SK-N-SH treated with all-trans-retinoic acid at 6 μM for 48 hours (cell line): ENCODE data around the gene GSC2.

Experiments used
- ATAC-seq: fragments of 200-7000 bp; cut with Tn5 transposase; 3 replicates; pipeline ENCODE4 v1.9.1; 2020; ENCODE audit warnings: mild to moderate bottlenecking, moderate library complexity
- ARNTL ChIP-seq: fragments of 450-650 bp; formaldehyde crosslinking; IDR thresholded peaks from 2 replicates; pipeline ENCODE4 v1.5.0; 2020; ENCODE audit warnings: low read depth, mild to moderate bottlenecking, moderate library complexity, borderline replicate concordance
- CREB5 ChIP-seq: fragments of 250-450 bp; sonication (Bioruptor Pico); IDR thresholded peaks from 2 replicates; pipeline ENCODE4 v1.5.1; 2020; ENCODE audit warnings: low read depth, mild to moderate bottlenecking, moderate library complexity
- CSDC2 ChIP-seq: fragments of 250-450 bp; sonication (Bioruptor Pico); IDR thresholded peaks from 2 replicates; pipeline ENCODE4 v1.5.0; 2020; ENCODE audit warnings: mild to moderate bottlenecking, moderate library complexity
- ESRRG ChIP-seq: fragments of 250-450 bp; sonication (Bioruptor Pico); IDR thresholded peaks from 2 replicates; pipeline ENCODE4 v1.6.1; 2021; ENCODE audit warnings: mild to moderate bottlenecking
- GLIS3 ChIP-seq: fragments of 250-450 bp; sonication (Bioruptor Pico); IDR thresholded peaks from 2 replicates; pipeline ENCODE4 v1.5.0; 2020; ENCODE audit warnings: mild to moderate bottlenecking, moderate library complexity
- ISL1 ChIP-seq: fragments of 250-450 bp; sonication (Bioruptor Pico); IDR thresholded peaks from 2 replicates; pipeline ENCODE4 v2.1.2; 2022; ENCODE audit warnings: mild to moderate bottlenecking, moderate library complexity
- OSR1 ChIP-seq: fragments of 250-450 bp; sonication (Bioruptor Pico); IDR thresholded peaks from 2 replicates; pipeline ENCODE4 v1.8.0; 2022; ENCODE audit warnings: moderate library complexity, mild to moderate bottlenecking, inconsistent platforms
- PATZ1 ChIP-seq: fragments of 250-450 bp; sonication (Bioruptor Pico); IDR thresholded peaks from 2 replicates; pipeline ENCODE4 v1.8.0; 2020; ENCODE audit warnings: mild to moderate bottlenecking, moderate library complexity, borderline replicate concordance
- PPARA ChIP-seq: fragments of 250-450 bp; sonication (Bioruptor Pico); IDR thresholded peaks from 2 replicates; pipeline ENCODE4 v1.5.0; 2020; ENCODE audit warnings: mild to moderate bottlenecking, borderline replicate concordance
- RARB ChIP-seq: fragments of 250-450 bp; sonication (Bioruptor Pico); IDR thresholded peaks from 2 replicates; pipeline ENCODE4 v1.8.0; 2021; ENCODE audit warnings: mild to moderate bottlenecking, moderate library complexity
- SNAI2 ChIP-seq: fragments of 250-450 bp; sonication (Bioruptor Pico); IDR thresholded peaks from 2 replicates; pipeline ENCODE4 v1.5.0; 2020; ENCODE audit warnings: mild to moderate bottlenecking, moderate library complexity
- TCF4 ChIP-seq: fragments of 250-450 bp; sonication (Bioruptor Pico); IDR thresholded peaks from 2 replicates; pipeline ENCODE4 v1.8.0; 2021; ENCODE audit warnings: mild to moderate bottlenecking, moderate library complexity, borderline replicate concordance
- TOX ChIP-seq: fragments of 250-450 bp; sonication (Bioruptor Pico); IDR thresholded peaks from 2 replicates; pipeline ENCODE4 v1.8.0; 2021; ENCODE audit warnings: mild to moderate bottlenecking, moderate library complexity, borderline replicate concordance
- ZC3H10 ChIP-seq: fragments of 250-450 bp; sonication (Bioruptor Pico); IDR thresholded peaks from 2 replicates; pipeline ENCODE4 v1.5.1; 2021; ENCODE audit warnings: mild to moderate bottlenecking, moderate library complexity
- ZFP3 ChIP-seq: fragments of 250-450 bp; sonication (Bioruptor Pico); IDR thresholded peaks from 2 replicates; pipeline ENCODE4 v1.5.0; 2020; ENCODE audit warnings: mild to moderate bottlenecking, moderate library complexity
- ZFP30 ChIP-seq: fragments of 450-650 bp; formaldehyde crosslinking; IDR thresholded peaks from 2 replicates; pipeline ENCODE4 v1.5.0; 2022; ENCODE audit warnings: mild to moderate bottlenecking, moderate library complexity
- ZNF565 ChIP-seq: fragments of 450-650 bp; formaldehyde crosslinking; conservative IDR thresholded peaks from 2 replicates; pipeline ENCODE4 v1.5.0; 2020; ENCODE audit warnings: low read depth, mild to moderate bottlenecking, moderate library complexity
- ZNF70 ChIP-seq: fragments of 450-650 bp; formaldehyde crosslinking; IDR thresholded peaks from 2 replicates; pipeline ENCODE4 v1.5.0; 2020; ENCODE audit warnings: mild to moderate bottlenecking, moderate library complexity
- ZNF8 ChIP-seq: fragments of 450-650 bp; formaldehyde crosslinking; IDR thresholded peaks from 2 replicates; pipeline ENCODE4 v1.5.0; 2020; ENCODE audit warnings: mild to moderate bottlenecking, moderate library complexity
- TF ChIP-seq, protein P1 (sequence below): fragments of 250-450 bp; sonication (Bioruptor Pico); IDR thresholded peaks from 2 replicates; pipeline ENCODE4 v1.5.1; 2021; ENCODE audit warnings: mild to moderate bottlenecking, moderate library complexity
- TF ChIP-seq, protein P2 (sequence below): fragments of 250-450 bp; sonication (Bioruptor Pico); IDR thresholded peaks from 2 replicates; pipeline ENCODE4 v1.8.0; 2021; ENCODE audit warnings: low read depth, mild to moderate bottlenecking, moderate library complexity, borderline replicate concordance

GSC2 gene

DNA sequence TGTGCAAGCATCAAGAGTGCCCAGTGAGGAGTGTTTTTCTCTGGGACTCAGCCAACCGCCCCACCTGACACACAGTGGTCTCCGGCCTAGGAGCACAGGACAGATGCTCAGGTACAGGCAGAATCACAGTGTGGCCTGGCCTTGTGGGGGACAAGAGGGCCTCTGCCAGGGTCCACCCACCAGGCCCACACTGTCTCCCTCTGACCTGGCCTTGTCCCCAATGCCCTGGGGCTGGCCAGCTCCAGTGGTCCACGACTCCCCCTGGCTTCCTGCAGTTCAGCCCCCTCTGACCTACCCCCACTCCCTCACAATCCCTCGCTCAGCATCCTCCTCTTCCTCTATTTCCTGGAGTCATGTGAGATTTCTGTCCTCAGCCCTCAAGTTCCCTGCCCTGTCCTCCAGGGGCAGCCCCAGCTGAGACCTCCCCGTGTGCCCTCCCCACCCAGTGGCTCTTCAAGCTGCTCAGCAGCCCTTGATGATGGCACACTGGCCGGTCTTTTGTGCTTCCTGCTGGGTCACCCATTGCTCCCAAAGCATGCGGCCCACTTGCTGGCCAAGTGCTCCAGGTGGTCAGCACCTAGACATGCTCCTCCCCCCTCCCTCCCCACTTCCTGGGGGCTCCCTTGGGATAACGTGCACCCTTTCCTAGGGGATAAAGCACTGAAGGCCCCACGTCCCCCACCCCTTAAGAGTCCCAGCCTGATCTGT lies 17.2 kb downstream of the GSC2 start:
- TF ChIP-seq ZFP3 (CRISPR knock-in tag) (no peak), OSR1 (CRISPR knock-in tag) (no peak), ZC3H10 (CRISPR knock-in tag) (no peak), PATZ1 (CRISPR knock-in tag) (no peak), CREB5 (CRISPR knock-in tag) (no peak), TCF4 (CRISPR knock-in tag) (no peak), ISL1 (CRISPR knock-in tag) (no peak), SNAI2 (CRISPR knock-in tag) (no peak), RARB (CRISPR knock-in tag) (no peak), ESRRG (CRISPR knock-in tag) (no peak), ARNTL (CRISPR knock-in tag) (no peak), ZNF70 (no peak), ZFP30 (CRISPR knock-in tag) (no peak), TOX (no peak)
- TF ChIP-seq, protein P1, sequence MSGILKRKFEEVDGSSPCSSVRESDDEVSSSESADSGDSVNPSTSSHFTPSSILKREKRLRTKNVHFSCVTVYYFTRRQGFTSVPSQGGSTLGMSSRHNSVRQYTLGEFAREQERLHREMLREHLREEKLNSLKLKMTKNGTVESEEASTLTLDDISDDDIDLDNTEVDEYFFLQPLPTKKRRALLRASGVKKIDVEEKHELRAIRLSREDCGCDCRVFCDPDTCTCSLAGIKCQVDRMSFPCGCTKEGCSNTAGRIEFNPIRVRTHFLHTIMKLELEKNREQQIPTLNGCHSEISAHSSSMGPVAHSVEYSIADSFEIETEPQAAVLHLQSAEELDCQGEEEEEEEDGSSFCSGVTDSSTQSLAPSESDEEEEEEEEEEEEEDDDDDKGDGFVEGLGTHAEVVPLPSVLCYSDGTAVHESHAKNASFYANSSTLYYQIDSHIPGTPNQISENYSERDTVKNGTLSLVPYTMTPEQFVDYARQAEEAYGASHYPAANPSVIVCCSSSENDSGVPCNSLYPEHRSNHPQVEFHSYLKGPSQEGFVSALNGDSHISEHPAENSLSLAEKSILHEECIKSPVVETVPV (CRISPR knock-in tag) = no peak
- TF ChIP-seq, protein P2, sequence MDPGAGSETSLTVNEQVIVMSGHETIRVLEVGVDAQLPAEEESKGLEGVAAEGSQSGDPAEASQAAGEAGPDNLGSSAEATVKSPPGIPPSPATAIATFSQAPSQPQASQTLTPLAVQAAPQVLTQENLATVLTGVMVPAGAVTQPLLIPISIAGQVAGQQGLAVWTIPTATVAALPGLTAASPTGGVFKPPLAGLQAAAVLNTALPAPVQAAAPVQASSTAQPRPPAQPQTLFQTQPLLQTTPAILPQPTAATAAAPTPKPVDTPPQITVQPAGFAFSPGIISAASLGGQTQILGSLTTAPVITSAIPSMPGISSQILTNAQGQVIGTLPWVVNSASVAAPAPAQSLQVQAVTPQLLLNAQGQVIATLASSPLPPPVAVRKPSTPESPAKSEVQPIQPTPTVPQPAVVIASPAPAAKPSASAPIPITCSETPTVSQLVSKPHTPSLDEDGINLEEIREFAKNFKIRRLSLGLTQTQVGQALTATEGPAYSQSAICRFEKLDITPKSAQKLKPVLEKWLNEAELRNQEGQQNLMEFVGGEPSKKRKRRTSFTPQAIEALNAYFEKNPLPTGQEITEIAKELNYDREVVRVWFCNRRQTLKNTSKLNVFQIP = no peak
- TF ChIP-seq, all 23 proteins: peak for 0
- no peak for ATAC-seq

GRCh38 chr22:19132153-19132552 lies 17.9 kb downstream of the GSC2 start:
- no peak for ATAC-seq
- TF ChIP-seq TOX = no peak
- TF ChIP-seq ISL1 (CRISPR knock-in tag) = no peak
- no peak for TF ChIP-seq ZNF8 (CRISPR knock-in tag)
- no peak for TF ChIP-seq SNAI2 (CRISPR knock-in tag)
- TF ChIP-seq, protein P1 (CRISPR knock-in tag) = no peak
- no peak for TF ChIP-seq TCF4 (CRISPR knock-in tag)
- TF ChIP-seq CREB5 (CRISPR knock-in tag) = no peak
- TF ChIP-seq ARNTL (CRISPR knock-in tag) = no peak
- TF ChIP-seq CSDC2 = no peak
- no peak for TF ChIP-seq ZC3H10 (CRISPR knock-in tag)
- TF ChIP-seq, all 23 proteins: peak for 0

GRCh38 chr22:19131685-19132015 lies 18.4 kb downstream of the GSC2 start:
- no peak for ATAC-seq

More at GRCh38 chr22:19131685-19132015, 18.4 kb downstream of the GSC2 start:
- TF ChIP-seq RARB (CRISPR knock-in tag) = no peak
- no peak for TF ChIP-seq GLIS3
- TF ChIP-seq ZNF70 = no peak
- TF ChIP-seq ZNF565 = no peak
- no peak for TF ChIP-seq ARNTL (CRISPR knock-in tag)
- no peak for TF ChIP-seq ZFP3 (CRISPR knock-in tag)
- TF ChIP-seq ISL1 (CRISPR knock-in tag) = no peak
- no peak for TF ChIP-seq PATZ1 (CRISPR knock-in tag)
- TF ChIP-seq PPARA (CRISPR knock-in tag) = no peak
- no peak for TF ChIP-seq ZFP30 (CRISPR knock-in tag)
